Activated CD4-positive, alpha-beta T cell treated with anti-CD3 and anti-CD28 coated beads, Interleukin-2, Interleukin-4, amounts not matched to agents 100 ng/mL and 50 ng/mL, durations not matched to agents 16 hours and 8 hours (primary cell): ENCODE data around the gene PAK3.

Experiments
- DNase-seq: peaks from one replicate; pipeline ENCODE4 v3.0.0-alpha.2; 2020; ENCODE audit warnings: low spot score

Gene PAK3

GRCh38 chrX:111262086-111262485, 166.1 kb downstream of the PAK3 start:
- DNase-seq = no peak

GRCh38 chrX:111264385-111264784, 168.4 kb downstream of the PAK3 start:
- DNase-seq = no peak

- no peak for DNase-seq
Measured at GRCh38 chrX:111265486-111265885, 169.5 kb downstream of the PAK3 start.

- DNase-seq = no peak
Measured at GRCh38 chrX:111268506-111268905, 172.5 kb downstream of the PAK3 start.

GRCh38 chrX:111270339-111270738, 174.3 kb downstream of the PAK3 start, which contains the start of gene CAPN6:
Gene CAPN6, minus strand, starts transcription at chrX:111270483. Its CDS starts 6,547 bp downstream, at chrX:111263936.
- DNase-seq = no peak
